ENCODE results near the gene CD93. TPM values are rescaled to one million over a fixed set of nuclear protein-coding genes. Genes with fewer than 3 reads are reported as not detected.

Gene CD93
- total and polyA plus RNA-seq, 2 of the 8 experiments (the other 6 are each of a cell fraction or from before 2014, with no cell fraction given): under 0.01 to 0.07 TPM

DNA sequence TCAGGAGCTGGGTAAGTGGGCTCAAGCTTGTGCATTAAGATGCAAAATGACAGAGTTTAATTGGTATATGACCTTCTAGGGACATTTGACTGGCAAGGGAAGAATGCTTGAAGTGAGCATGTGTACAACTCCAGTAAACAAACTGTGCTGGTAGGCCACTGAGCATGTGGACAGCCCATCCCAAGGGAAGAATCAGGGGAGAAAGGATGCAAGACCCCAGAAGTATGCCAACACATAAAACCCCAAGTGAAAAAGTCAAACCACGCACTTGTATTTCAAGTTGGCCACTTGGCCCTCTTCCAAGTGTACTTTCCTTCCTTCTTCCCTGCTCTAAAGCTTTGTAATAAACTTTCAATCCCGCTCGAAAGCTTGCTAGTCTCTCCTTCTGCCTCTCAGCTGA, 26.3 kb downstream of the CD93 start:
- CTCF ChIA-PET (ENCODE audit: partially characterized antibody): interaction anchor here (0.9 to 11.7 kb wide), 7 partner anchors 10 to 473 kb away, joined by 3 to 90 read pairs (median 4); partner anchors contain the start of gene THBD
- TF ChIP-seq CHD1 (IDR thresholded peaks at IDR 0.05; ENCODE audit: low read depth, low read length) (no peak), GABPA (IDR thresholded peaks at IDR 0.05; ENCODE audit: borderline replicate concordance, insufficient read depth, low read length) (no peak)

More for the DNA sequence above, 26.3 kb downstream of the CD93 start:
- H3K14ac ChIP-seq (ENCODE audit: insufficient read length): no peak overlapping the region
- H3K36me3 ChIP-seq (ENCODE audit: control insufficient read depth in 2 of 4, insufficient read depth in 4 of 4, low read length in 3 of 4): no peaks in the 10 kb centered on the region
- no peaks in the 10 kb centered on the region for H3K79me2 ChIP-seq (ENCODE audit: control insufficient read depth in 1 of 2, insufficient read depth in 2 of 2, low read length in 2 of 2)
- no peak overlapping the region for H3K4me3 ChIP-seq (ENCODE audit: extremely low read depth in 1 of 4, insufficient read depth in 2 of 4, low read depth in 3 of 4, low read length in 4 of 4)
- POLR2A ChIA-PET (ENCODE audit: partially characterized antibody): no interaction called here
- no peak overlapping the region; a peak in 1 of 7 replicates for H3K9ac ChIP-seq (replicated peaks in 1 of 4; ENCODE audit: extremely low read depth in 1 of 4, low read depth in 3 of 4, low read length in 3 of 4)
- peak overlapping the region; percentile 62; the same call in 1 of the 2 replicates for H2BK12ac ChIP-seq (ENCODE audit: low read depth, low read length)
- H3K23ac ChIP-seq (ENCODE audit: insufficient read length): no peak overlapping the region
- FAIRE-seq (no peak), DNase-seq (ENCODE audit: low read depth in 1 of 2, low spot score in 2 of 2) (no peak)
- no peaks in the 10 kb centered on the region for H3K79me1 ChIP-seq (ENCODE audit: low read depth, low read length)
- no peaks in the 10 kb centered on the region for H3K23me2 ChIP-seq (ENCODE audit: low read depth, low read length)
- no peak overlapping the region for H3K4ac ChIP-seq (replicated peaks; ENCODE audit: insufficient read length, low read depth, low read length)
- H4K91ac ChIP-seq (replicated peaks; ENCODE audit: insufficient read length, low read length): no peak overlapping the region
- H3K18ac ChIP-seq (ENCODE audit: extremely low read depth, low read length): no peak overlapping the region
- H3K27ac ChIP-seq (ENCODE audit: low read depth, low read length): no peak overlapping the region
- H4K8ac ChIP-seq (ENCODE audit: extremely low read depth, insufficient read depth, low read length): no peak overlapping the region
- 98% methylated on average over 3 of the region's 3 CpGs; no CpG with 5 or more reads in 1 of the 2 experiments for WGBS, 2 experiments (ENCODE audit: extremely low coverage in 1 of 2, insufficient coverage in 1 of 2, insufficient read length in 1 of 2, insufficient replicate concordance in 2 of 2, low coverage in 1 of 2, low lambda C conversion rate in 2 of 2, missing lambda C conversion rate in 1 of 2)
- no peak overlapping the region for H2BK5ac ChIP-seq (ENCODE audit: low read depth, low read length)
- no peak overlapping the region for H2AK5ac ChIP-seq (ENCODE audit: low read depth, low read length)
- H3K4me2 ChIP-seq (ENCODE audit: insufficient read depth in 1 of 2, low read depth in 2 of 2, low read length in 2 of 2): no peak overlapping the region
- H4K20me1 ChIP-seq (replicated peaks in 1 of 2; ENCODE audit: control insufficient read depth in 1 of 2, insufficient read depth in 2 of 2, low read length in 2 of 2): no peaks in the 10 kb centered on the region
- H2BK120ac ChIP-seq (replicated peaks; ENCODE audit: low read depth, low read length): no peak overlapping the region
- no peak overlapping the region for H4K5ac ChIP-seq (ENCODE audit: insufficient read length, low read depth, low read length)
- no peak overlapping the region for H2BK20ac ChIP-seq (ENCODE audit: low read length)
- no peaks in the 10 kb centered on the region for H3K27me3 ChIP-seq (replicated peaks in 1 of 4; ENCODE audit: control insufficient read depth in 3 of 4, extremely low read depth in 1 of 4, insufficient read depth in 3 of 4, low read length in 3 of 4)
- H3K56ac ChIP-seq (replicated peaks; ENCODE audit: insufficient read length, low read depth, low read length): no peak overlapping the region
- peaks cover 0 to 9% (median 4%) of the 10 kb centered on the region in 4 experiments; a peak in 5 of 7 replicates for H3K4me1 ChIP-seq (replicated peaks in 1 of 4; ENCODE audit: control insufficient read depth in 3 of 4, insufficient read depth in 4 of 4, low read length in 3 of 4)
- no peak overlapping the region for H2AFZ ChIP-seq (ENCODE audit: low read length)
- H3K9me3 ChIP-seq (ENCODE audit: insufficient read depth in 2 of 2, low read depth in 1 of 2, low read length in 1 of 2): peaks cover 0 to 5% of the 10 kb centered on the region in 2 experiments; a peak in 1 of 4 replicates
- H2BK15ac ChIP-seq (ENCODE audit: low read length): no peak overlapping the region

All from H1 (cell line).